Endothelial cell of umbilical vein (primary cell): ENCODE results near the gene IPP.

Experiments used
- JUN ChIP-seq: IDR thresholded peaks from 2 replicates; pipeline ENCODE4 v1.6.1; 2011; ENCODE audit warnings: borderline replicate concordance, low read depth; ENCODE audit not compliant: insufficient read length, insufficient read depth
- POLR2A ChIP-seq: IDR thresholded peaks from 2 replicates; pipeline ENCODE4 v1.6.1; 2012; ENCODE audit warnings: low read depth, mild to moderate bottlenecking, control low read depth, low read length
- POLR2AphosphoS5 ChIP-seq: IDR thresholded peaks from 2 replicates; pipeline ENCODE4 v1.6.1; 2012; ENCODE audit warnings: low read depth, mild to moderate bottlenecking, control low read depth, low read length, moderate library complexity; ENCODE audit not compliant: insufficient read depth
- TF ChIP-seq, protein P1 (sequence below), 2 donors: IDR thresholded peaks; 1 replicate in 1 of 2; 2 replicates in 1 of 2; pipeline ENCODE4 v1.5.1; 2011; ENCODE audit warnings: low read length in 2 of 2, mild to moderate bottlenecking in 2 of 2, moderate library complexity in 2 of 2, control low read depth in 1 of 2, inconsistent platforms in 1 of 2, low read depth in 1 of 2; ENCODE audit not compliant: insufficient read depth in 1 of 2; ENCODE audit errors: extremely low read depth in 1 of 2
- TF ChIP-seq, protein P2 (sequence below): IDR thresholded peaks from 2 replicates; pipeline ENCODE4 v1.6.1; 2011; ENCODE audit not compliant: insufficient read depth, insufficient read length

DNA sequence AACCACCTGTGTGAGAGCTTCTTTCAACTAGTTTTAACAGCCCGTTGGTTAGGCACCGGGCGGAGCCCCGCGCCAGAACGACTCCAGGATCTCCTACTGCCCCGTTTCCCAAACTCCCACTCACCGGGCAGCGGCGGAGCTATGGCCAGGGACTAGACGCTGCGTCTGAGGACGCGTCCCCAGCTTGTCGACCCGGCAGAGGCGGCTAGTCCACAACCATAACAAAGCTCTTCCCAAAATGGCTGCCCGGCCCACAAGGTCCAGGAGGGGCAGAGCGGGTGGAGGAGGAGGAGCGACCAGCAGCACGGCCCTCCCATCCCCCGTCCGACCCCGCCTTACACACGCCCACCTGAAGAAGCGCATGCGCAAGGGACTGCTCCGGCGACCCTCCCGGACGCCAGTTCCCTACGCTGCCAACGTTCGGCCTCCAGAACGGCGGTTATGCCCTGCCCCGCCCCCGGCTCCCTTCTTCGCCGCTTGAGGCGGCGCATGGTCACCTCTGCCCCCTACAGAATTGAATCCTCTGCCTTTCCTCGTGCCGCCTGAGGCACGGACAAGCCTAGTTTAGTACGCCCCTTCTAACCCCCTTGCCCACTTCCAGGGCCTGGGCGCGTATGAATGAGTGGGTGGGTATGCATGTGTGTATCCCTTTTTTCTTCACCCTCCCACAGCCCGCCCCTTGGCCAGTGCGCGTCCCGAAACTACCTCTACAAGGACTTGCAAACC, 64.0 kb downstream of the IPP start, which contains the start of gene GPBP1L1:
- TF ChIP-seq POLR2A = peak; percentile 90
- no peak for TF ChIP-seq JUN
- TF ChIP-seq, protein P1, sequence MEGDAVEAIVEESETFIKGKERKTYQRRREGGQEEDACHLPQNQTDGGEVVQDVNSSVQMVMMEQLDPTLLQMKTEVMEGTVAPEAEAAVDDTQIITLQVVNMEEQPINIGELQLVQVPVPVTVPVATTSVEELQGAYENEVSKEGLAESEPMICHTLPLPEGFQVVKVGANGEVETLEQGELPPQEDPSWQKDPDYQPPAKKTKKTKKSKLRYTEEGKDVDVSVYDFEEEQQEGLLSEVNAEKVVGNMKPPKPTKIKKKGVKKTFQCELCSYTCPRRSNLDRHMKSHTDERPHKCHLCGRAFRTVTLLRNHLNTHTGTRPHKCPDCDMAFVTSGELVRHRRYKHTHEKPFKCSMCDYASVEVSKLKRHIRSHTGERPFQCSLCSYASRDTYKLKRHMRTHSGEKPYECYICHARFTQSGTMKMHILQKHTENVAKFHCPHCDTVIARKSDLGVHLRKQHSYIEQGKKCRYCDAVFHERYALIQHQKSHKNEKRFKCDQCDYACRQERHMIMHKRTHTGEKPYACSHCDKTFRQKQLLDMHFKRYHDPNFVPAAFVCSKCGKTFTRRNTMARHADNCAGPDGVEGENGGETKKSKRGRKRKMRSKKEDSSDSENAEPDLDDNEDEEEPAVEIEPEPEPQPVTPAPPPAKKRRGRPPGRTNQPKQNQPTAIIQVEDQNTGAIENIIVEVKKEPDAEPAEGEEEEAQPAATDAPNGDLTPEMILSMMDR (IDR thresholded peaks at IDR 0.05; ENCODE audit: extremely low read depth in 1 of 2, insufficient read depth in 1 of 2, low read depth in 1 of 2, low read length in 2 of 2) = no peak
- peak; percentile 85 for TF ChIP-seq POLR2AphosphoS5
- TF ChIP-seq, protein P2, sequence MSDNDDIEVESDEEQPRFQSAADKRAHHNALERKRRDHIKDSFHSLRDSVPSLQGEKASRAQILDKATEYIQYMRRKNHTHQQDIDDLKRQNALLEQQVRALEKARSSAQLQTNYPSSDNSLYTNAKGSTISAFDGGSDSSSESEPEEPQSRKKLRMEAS = peak; percentile 12
